Measurements from ENCODE around the gene RGS3.

The RGS3 gene

DNA sequence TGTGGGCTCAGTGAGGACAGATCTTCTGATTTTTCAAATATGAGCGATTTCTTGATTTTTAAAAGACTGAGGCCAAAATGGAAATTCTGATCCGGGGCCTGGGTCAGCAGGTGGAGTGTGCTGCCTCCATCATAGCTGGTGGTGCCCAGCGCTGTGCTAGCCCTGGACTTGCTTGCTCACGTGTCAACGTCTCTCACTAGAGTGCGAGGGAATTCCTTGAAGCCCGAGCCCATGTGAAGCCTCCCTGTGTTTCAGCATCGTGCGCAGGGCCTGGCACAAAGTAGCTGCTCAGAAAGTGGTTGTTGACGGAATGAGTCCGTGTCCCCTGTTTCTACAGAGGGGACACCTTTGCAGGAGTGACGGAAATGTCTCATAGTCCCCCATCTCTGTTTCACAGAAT lies 50.5 kb downstream of the RGS3 start:
- no peaks in the 10 kb centered on the region for H3K27me3 ChIP-seq (replicated peaks; ENCODE audit: control insufficient read depth, insufficient read depth, low read length)
- no peak overlapping the region for H3K4me3 ChIP-seq (replicated peaks; ENCODE audit: low read depth, low read length)
- TF ChIP-seq, protein P1, sequence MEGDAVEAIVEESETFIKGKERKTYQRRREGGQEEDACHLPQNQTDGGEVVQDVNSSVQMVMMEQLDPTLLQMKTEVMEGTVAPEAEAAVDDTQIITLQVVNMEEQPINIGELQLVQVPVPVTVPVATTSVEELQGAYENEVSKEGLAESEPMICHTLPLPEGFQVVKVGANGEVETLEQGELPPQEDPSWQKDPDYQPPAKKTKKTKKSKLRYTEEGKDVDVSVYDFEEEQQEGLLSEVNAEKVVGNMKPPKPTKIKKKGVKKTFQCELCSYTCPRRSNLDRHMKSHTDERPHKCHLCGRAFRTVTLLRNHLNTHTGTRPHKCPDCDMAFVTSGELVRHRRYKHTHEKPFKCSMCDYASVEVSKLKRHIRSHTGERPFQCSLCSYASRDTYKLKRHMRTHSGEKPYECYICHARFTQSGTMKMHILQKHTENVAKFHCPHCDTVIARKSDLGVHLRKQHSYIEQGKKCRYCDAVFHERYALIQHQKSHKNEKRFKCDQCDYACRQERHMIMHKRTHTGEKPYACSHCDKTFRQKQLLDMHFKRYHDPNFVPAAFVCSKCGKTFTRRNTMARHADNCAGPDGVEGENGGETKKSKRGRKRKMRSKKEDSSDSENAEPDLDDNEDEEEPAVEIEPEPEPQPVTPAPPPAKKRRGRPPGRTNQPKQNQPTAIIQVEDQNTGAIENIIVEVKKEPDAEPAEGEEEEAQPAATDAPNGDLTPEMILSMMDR (IDR thresholded peaks at IDR 0.05; ENCODE audit: insufficient read depth, low read length, poor library complexity, severe bottlenecking): no peak
- no peak for DNase-seq (ENCODE audit: extremely low read depth, insufficient read length)
- H3K36me3 ChIP-seq (ENCODE audit: control insufficient read depth, insufficient read depth, low read length): no peaks in the 10 kb centered on the region

DNA sequence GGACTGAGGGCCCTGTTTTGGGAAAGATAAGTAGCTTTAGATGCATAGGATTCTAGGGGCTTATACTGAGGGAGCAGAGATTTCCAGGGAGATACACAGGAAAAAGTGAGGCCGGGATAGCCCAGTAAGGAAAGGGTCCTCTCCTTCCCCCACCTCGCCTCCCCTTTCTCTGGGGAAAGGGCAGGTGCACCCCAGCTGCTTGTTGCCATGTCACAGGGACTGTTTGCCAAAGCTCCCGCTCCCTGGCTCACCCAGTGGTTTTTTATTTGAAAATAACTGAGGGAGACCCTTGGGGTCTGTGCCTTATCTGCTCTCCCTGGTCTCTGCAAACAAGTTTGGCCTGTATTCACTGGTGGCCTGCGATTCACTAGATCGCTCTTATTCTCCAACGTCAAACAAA lies 51.2 kb downstream of the RGS3 start:
- TF ChIP-seq, protein P1 (IDR thresholded peaks at IDR 0.05; ENCODE audit: insufficient read depth, low read length, poor library complexity, severe bottlenecking): no peak
- no peak for DNase-seq (ENCODE audit: extremely low read depth, insufficient read length)

GRCh38 chr9:113515862-113516261 lies 52.3 kb downstream of the RGS3 start:
- Histone ChIP-seq H3K36me3 (ENCODE audit: control insufficient read depth, insufficient read depth, low read length) (peaks cover 2% of the 10 kb centered on the region; the same call in 1 of the 2 replicates), H3K27me3 (replicated peaks; ENCODE audit: control insufficient read depth, insufficient read depth, low read length) (no peaks in the 10 kb centered on the region), H3K4me3 (replicated peaks; ENCODE audit: low read depth, low read length) (no peak overlapping the region)
- TF ChIP-seq, protein P1 (IDR thresholded peaks at IDR 0.05; ENCODE audit: insufficient read depth, low read length, poor library complexity, severe bottlenecking): no peak
- no peak for DNase-seq (ENCODE audit: extremely low read depth, insufficient read length)

More for the DNA sequence above, 51.2 kb downstream of the RGS3 start:
- Histone ChIP-seq H3K27me3 (replicated peaks; ENCODE audit: control insufficient read depth, insufficient read depth, low read length) (no peaks in the 10 kb centered on the region), H3K36me3 (ENCODE audit: control insufficient read depth, insufficient read depth, low read length) (no peaks in the 10 kb centered on the region), H3K4me3 (replicated peaks; ENCODE audit: low read depth, low read length) (no peak overlapping the region)

DNA sequence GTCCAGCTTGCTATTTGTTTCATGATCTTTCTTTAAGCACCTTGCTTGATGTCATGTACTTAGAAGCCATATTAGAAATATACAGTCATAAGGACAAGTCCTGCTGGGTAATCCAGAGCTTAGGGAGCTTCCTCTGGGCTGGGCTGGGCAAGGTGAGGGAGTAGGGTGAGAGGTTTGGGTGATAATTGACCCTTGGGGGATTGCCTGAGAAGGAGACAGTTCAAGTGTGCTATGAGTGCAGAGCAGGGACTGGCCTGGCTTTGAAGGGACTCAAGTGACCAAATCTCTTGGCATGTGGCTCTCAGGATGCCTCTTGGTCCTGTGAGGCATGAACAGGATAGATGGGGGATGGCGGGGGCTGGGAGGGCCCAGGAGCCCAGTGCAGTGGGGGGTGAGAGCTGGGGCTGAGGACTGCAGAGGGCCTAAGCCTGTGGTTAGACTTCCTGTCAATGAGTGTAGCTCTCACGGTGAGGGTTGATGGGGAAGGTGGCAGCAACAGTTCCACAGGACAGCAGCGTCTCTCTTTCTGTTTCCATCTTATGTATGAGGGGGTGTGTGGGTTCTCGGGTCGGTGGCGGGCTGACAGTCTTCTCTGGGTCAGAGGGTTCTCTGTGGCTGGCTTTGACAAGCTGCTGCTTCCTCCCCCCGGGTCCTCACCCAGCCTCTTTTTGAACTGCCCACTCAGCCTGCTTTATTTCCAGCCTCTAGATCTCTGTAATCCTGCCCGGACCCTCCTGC lies 53.5 kb downstream of the RGS3 start:
- TF ChIP-seq, protein P1 (IDR thresholded peaks at IDR 0.05; ENCODE audit: insufficient read depth, low read length, poor library complexity, severe bottlenecking): no peak
- peak; percentile 87 for DNase-seq (ENCODE audit: extremely low read depth, insufficient read length)
- Histone ChIP-seq H3K36me3 (ENCODE audit: control insufficient read depth, insufficient read depth, low read length) (peaks cover 3% of the 10 kb centered on the region; the same call in 1 of the 2 replicates), H3K27me3 (replicated peaks; ENCODE audit: control insufficient read depth, insufficient read depth, low read length) (no peaks in the 10 kb centered on the region), H3K4me3 (replicated peaks; ENCODE audit: low read depth, low read length) (peak overlapping the region; percentile 63)

DNA sequence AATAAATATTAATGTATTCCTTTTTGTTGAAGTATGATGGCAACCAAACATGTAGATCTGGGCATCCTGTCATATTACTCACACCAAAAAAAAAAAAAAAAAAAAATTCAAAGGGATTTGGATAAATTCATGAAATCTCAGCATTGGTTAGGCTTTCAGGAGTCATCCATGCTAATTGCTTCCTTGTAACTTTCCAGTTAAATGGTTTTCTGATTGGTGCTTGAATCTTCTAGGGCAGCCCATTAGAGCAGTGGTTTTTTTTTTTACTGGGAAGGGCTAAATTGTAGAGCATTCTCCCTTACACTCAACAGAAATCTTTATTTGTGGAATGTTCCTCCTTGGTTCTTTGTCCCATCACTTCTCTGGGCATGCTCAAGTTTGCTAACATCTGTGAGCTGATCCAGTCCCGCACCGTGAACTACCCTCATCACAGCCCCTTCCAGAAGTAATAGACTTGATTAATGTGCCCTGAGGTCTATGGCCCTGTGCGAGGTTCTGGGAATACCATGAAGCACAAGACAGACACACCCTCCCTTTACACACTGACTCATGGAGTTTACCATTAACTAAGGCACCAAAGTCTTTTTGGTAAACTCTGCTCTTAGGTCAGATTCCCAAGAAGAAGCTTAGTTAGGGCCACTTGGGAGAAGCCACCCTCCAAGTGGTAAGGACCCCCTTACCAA lies 56.0 kb downstream of the RGS3 start:
- TF ChIP-seq, protein P1 (IDR thresholded peaks at IDR 0.05; ENCODE audit: insufficient read depth, low read length, poor library complexity, severe bottlenecking): no peak
- Histone ChIP-seq H3K36me3 (ENCODE audit: control insufficient read depth, insufficient read depth, low read length) (peaks cover 6% of the 10 kb centered on the region), H3K27me3 (replicated peaks; ENCODE audit: control insufficient read depth, insufficient read depth, low read length) (no peaks in the 10 kb centered on the region), H3K4me3 (replicated peaks; ENCODE audit: low read depth, low read length) (peak overlapping the region; percentile 63)
- DNase-seq (ENCODE audit: extremely low read depth, insufficient read length): no peak

Measured in GM06990 (cell line).